ENCODE data around the gene FEM1A. TPM values are rescaled to one million over a fixed set of nuclear protein-coding genes. Genes with fewer than 3 reads are reported as not detected.

FEM1A gene
- total RNA-seq, 1 donor from 2014 or later: 17.9 TPM

- H3K4me3 Mint-ChIP-seq: no peak overlapping the region
- H3K27ac Mint-ChIP-seq: no peak overlapping the region
- no peaks in the 10 kb centered on the region for H3K9me3 Mint-ChIP-seq
- CTCF ChIA-PET: no interaction called here
- no peaks in the 10 kb centered on the region for H3K36me3 Mint-ChIP-seq (ENCODE audit: low read depth)
- DNase-seq (no peak), ATAC-seq (ENCODE audit: low read depth) (no peak)
- peaks cover 15% of the 10 kb centered on the region for H3K4me1 Mint-ChIP-seq
- H3K27me3 Mint-ChIP-seq: peaks cover 16% of the 10 kb centered on the region
- TF ChIP-seq, protein P1, sequence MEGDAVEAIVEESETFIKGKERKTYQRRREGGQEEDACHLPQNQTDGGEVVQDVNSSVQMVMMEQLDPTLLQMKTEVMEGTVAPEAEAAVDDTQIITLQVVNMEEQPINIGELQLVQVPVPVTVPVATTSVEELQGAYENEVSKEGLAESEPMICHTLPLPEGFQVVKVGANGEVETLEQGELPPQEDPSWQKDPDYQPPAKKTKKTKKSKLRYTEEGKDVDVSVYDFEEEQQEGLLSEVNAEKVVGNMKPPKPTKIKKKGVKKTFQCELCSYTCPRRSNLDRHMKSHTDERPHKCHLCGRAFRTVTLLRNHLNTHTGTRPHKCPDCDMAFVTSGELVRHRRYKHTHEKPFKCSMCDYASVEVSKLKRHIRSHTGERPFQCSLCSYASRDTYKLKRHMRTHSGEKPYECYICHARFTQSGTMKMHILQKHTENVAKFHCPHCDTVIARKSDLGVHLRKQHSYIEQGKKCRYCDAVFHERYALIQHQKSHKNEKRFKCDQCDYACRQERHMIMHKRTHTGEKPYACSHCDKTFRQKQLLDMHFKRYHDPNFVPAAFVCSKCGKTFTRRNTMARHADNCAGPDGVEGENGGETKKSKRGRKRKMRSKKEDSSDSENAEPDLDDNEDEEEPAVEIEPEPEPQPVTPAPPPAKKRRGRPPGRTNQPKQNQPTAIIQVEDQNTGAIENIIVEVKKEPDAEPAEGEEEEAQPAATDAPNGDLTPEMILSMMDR (IDR thresholded peaks at IDR 0.05): no peak
- POLR2A ChIA-PET: no interaction called here
- intact Hi-C loops (cut with micrococcal nuclease): no loop called here
Observed at GRCh38 chr19:4755459-4755858, 36.1 kb upstream of the FEM1A start.

DNA sequence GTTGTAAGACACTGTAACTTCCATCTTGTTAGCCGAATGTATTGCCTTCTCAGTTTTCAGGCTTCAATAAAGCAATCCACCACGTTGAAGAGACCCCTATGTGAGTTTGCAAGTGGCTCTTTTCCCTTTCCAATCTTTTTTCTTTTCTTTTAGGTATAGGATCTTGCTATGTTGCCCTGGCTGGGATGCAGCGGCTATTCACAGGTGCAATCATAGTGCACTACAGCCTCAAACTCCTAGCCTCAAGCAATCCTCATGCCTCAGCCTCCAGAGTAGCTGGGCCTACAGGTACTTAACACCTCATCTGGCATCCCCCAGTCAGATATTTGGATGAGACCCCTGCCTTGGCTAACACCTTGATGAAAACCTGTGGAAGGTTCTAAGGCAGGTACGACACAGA, 33.5 kb upstream of the FEM1A start:
- DNase-seq (no peak), ATAC-seq (ENCODE audit: low read depth) (no peak)
- H3K27me3 Mint-ChIP-seq: peaks cover 29% of the 10 kb centered on the region
- no peak overlapping the region for H3K4me3 Mint-ChIP-seq
- TF ChIP-seq, protein P1 (IDR thresholded peaks at IDR 0.05): no peak
- intact Hi-C loops (cut with micrococcal nuclease): no loop called here
- no peak overlapping the region for H3K27ac Mint-ChIP-seq
- ChIA-PET POLR2A (no interaction called here), CTCF (no interaction called here)
- no peaks in the 10 kb centered on the region for H3K36me3 Mint-ChIP-seq (ENCODE audit: low read depth)
- peaks cover 17% of the 10 kb centered on the region for H3K4me1 Mint-ChIP-seq
- H3K9me3 Mint-ChIP-seq: no peaks in the 10 kb centered on the region

DNA sequence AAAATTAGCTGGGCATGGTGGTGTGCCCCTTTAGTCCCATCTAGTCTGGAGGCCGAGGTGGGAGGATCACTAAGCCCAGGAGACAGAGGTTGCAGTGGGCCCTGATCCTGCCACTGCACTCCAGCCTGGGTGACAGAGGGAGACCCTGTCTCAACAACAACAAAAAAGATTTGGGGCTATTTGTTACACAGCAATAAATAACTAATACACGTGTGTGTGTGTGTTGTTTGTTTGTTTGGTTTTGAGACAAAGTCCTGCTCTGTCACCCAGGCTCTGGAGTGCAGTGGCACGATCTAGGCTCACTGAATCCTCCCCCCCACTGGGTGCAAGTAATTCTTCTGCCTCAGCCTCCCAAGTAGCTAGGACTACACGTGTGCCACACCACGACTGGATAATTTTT, 32.9 kb upstream of the FEM1A start:
- H3K4me1 Mint-ChIP-seq: peaks cover 17% of the 10 kb centered on the region
- no peaks in the 10 kb centered on the region for H3K9me3 Mint-ChIP-seq
- CTCF ChIA-PET: no interaction called here
- no peak overlapping the region for H3K4me3 Mint-ChIP-seq
- TF ChIP-seq, protein P1 (IDR thresholded peaks at IDR 0.05): no peak
- H3K36me3 Mint-ChIP-seq (ENCODE audit: low read depth): no peaks in the 10 kb centered on the region
- POLR2A ChIA-PET: no interaction called here
- H3K27me3 Mint-ChIP-seq: peaks cover 33% of the 10 kb centered on the region
- ATAC-seq (ENCODE audit: low read depth): no peak
- no peak overlapping the region for H3K27ac Mint-ChIP-seq
- no peak for DNase-seq
- intact Hi-C loops (cut with micrococcal nuclease): loop anchor here (1.0 kb wide), 1 partner anchor 33 kb away; the partner anchor contains the start of gene FEM1A

GRCh38 chr19:4759388-4760284, 31.9 kb upstream of the FEM1A start:
- Mint-ChIP-seq H3K9me3 (no peaks in the 10 kb centered on the region), H3K36me3 (ENCODE audit: low read depth) (no peaks in the 10 kb centered on the region), H3K4me3 (peak overlapping the region; percentile 67), H3K27me3 (peaks cover 40% of the 10 kb centered on the region), H3K27ac (no peak overlapping the region), H3K4me1 (peaks cover 13% of the 10 kb centered on the region)
- TF ChIP-seq, protein P1 (IDR thresholded peaks at IDR 0.05): no peak
- DNase-seq (peak; percentile 67), ATAC-seq (ENCODE audit: low read depth) (peak; percentile 95)
- ChIA-PET POLR2A (interaction anchor here (0.9 to 1.3 kb wide), 2 partner anchors 32 to 35 kb away, joined by 3 to 7 read pairs; partner anchors contain the start of gene FEM1A), CTCF (no interaction called here)
- intact Hi-C loops (cut with micrococcal nuclease): loop anchor here (1.0 kb wide), 1 partner anchor 32 kb away; the partner anchor contains the start of gene FEM1A

- TF ChIP-seq, protein P1 (IDR thresholded peaks at IDR 0.05): no peak
- Mint-ChIP-seq H3K9me3 (no peaks in the 10 kb centered on the region), H3K4me1 (peaks cover 13% of the 10 kb centered on the region), H3K27ac (no peak overlapping the region), H3K27me3 (peaks cover 42% of the 10 kb centered on the region), H3K36me3 (ENCODE audit: low read depth) (no peaks in the 10 kb centered on the region), H3K4me3 (peak overlapping the region; percentile 67)
- ATAC-seq (ENCODE audit: low read depth): no peak
- intact Hi-C loops (cut with micrococcal nuclease): no loop called here
- no peak for DNase-seq
- ChIA-PET CTCF (interaction anchor here (0.8 kb wide), 1 partner anchor 30 kb away, joined by 3 read pairs; no protein-coding TSS in a partner anchor), POLR2A (interaction anchor here (0.9 to 1.3 kb wide), 2 partner anchors 31 to 36 kb away, joined by 3 to 7 read pairs; partner anchors contain the start of gene FEM1A)
Observed at GRCh38 chr19:4760285-4760650, 31.3 kb upstream of the FEM1A start.

Measured in activated B cell treated with CpG ODN at 0.5 μM for 24 hours (primary cell).